C4-2B (cell line): ENCODE results near the gene AUTS2.

ENCODE experiments used
- H3K27ac ChIP-seq: fragments of 450-650 bp; 2 replicates; pipeline ENCODE4 v1.5.1; 2017
- CTCF ChIP-seq: fragments of 450-650 bp; conservative IDR thresholded peaks from 2 replicates; pipeline ENCODE4 v1.5.1; 2017; ENCODE audit warnings: mild to moderate bottlenecking
- ZFX ChIP-seq: fragments of 450-650 bp; IDR thresholded peaks from 2 replicates; pipeline ENCODE4 v1.6.1; 2017

Gene AUTS2

GRCh38 chr7:70390251-70390650 is 792.0 kb downstream of the AUTS2 start:
- H3K27ac ChIP-seq, result no peak overlapping the region
- TF ChIP-seq ZFX (no peak), CTCF (no peak)

GRCh38 chr7:70392256-70392876 is 794.1 kb downstream of the AUTS2 start:
- TF ChIP-seq ZFX (no peak), CTCF (no peak)
- H3K27ac ChIP-seq, result no peak overlapping the region

- H3K27ac ChIP-seq, result no peak overlapping the region
- TF ChIP-seq CTCF, result no peak
- no peak for TF ChIP-seq ZFX
These were observed 794.7 kb downstream of the AUTS2 start for GRCh38 chr7:70392877-70393435.

- no peak for TF ChIP-seq ZFX
- TF ChIP-seq CTCF, result no peak
- no peak overlapping the region for H3K27ac ChIP-seq
These were observed 795.7 kb downstream of the AUTS2 start for GRCh38 chr7:70393956-70394355.

- no peak for TF ChIP-seq ZFX
- TF ChIP-seq CTCF, result no peak
These were observed 802.6 kb downstream of the AUTS2 start for GRCh38 chr7:70400829-70401380.

GRCh38 chr7:70402069-70402468 is 803.8 kb downstream of the AUTS2 start:
- H3K27ac ChIP-seq, result no peak overlapping the region
- no peak for TF ChIP-seq ZFX
- no peak for TF ChIP-seq CTCF

More at GRCh38 chr7:70400829-70401380, 802.6 kb downstream of the AUTS2 start:
- no peak overlapping the region for H3K27ac ChIP-seq

GRCh38 chr7:70405241-70405640 is 807.0 kb downstream of the AUTS2 start:
- H3K27ac ChIP-seq, result no peak overlapping the region
- TF ChIP-seq CTCF (no peak), ZFX (no peak)
